ENCODE data around the gene HOXA4. TPM values are rescaled to one million over a fixed set of nuclear protein-coding genes. Genes with fewer than 3 reads are reported as not detected.

Gene HOXA4
- total RNA-seq, 1 donor = 0.72 TPM

DNA sequence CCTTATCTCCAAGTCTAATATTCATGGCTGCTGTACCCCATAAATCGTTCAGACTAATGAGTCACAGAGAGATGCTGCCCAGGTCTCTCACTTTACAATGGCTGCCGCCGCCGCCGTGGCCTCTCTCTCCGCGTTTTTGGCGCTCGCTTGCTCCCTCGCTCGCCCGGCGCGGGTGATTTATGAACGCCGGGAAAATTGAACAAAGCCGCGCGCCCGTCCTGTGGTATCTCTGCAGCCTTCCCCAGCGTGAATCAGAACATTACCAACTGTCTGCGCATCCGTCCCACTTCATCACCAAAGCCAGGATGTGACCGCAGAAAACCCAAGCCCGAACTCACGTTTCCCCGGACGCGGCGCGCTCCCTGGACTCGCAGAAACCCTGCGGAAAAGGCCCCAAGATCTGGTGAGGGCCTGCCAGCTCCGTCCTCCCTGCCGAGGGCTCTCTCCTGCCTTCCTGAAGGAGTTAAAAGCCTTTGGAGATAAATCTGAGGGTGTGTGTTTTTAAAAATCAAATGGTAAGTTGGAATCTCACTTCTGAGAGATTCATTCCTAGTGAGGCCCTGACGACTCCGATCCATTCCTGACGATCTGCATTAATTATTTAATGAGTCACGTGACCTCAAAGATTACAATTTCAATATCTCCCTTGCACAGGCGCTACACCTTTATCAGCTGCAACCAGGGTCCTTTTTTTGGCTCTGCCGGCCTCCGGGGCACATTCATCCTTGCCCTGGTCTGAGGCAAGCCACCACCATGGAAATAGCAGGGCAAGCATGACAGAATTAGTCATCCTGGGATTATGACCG lies 6.3 kb downstream of the HOXA4 start:
- peaks cover 6% of the 10 kb centered on the region for H4K20me1 ChIP-seq (ENCODE audit: insufficient read depth, low read length)
- no peak overlapping the region for H3K4me2 ChIP-seq (ENCODE audit: insufficient read depth, low read length)
- TF ChIP-seq, protein P1, sequence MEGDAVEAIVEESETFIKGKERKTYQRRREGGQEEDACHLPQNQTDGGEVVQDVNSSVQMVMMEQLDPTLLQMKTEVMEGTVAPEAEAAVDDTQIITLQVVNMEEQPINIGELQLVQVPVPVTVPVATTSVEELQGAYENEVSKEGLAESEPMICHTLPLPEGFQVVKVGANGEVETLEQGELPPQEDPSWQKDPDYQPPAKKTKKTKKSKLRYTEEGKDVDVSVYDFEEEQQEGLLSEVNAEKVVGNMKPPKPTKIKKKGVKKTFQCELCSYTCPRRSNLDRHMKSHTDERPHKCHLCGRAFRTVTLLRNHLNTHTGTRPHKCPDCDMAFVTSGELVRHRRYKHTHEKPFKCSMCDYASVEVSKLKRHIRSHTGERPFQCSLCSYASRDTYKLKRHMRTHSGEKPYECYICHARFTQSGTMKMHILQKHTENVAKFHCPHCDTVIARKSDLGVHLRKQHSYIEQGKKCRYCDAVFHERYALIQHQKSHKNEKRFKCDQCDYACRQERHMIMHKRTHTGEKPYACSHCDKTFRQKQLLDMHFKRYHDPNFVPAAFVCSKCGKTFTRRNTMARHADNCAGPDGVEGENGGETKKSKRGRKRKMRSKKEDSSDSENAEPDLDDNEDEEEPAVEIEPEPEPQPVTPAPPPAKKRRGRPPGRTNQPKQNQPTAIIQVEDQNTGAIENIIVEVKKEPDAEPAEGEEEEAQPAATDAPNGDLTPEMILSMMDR (IDR thresholded peaks at IDR 0.05; ENCODE audit: extremely low read depth, low read depth, low read length) = no peak
- H3K79me2 ChIP-seq (ENCODE audit: insufficient read depth, low read length) = peaks cover 5% of the 10 kb centered on the region
- H3K4me1 ChIP-seq (ENCODE audit: insufficient read depth, low read length) = no peaks in the 10 kb centered on the region
- H3K27ac ChIP-seq (ENCODE audit: low read depth, low read length) = no peak overlapping the region
- H3K4me3 ChIP-seq (ENCODE audit: insufficient read depth, low read length) = no peak overlapping the region
- H3K9me3 ChIP-seq (ENCODE audit: low read depth, low read length) = no peaks in the 10 kb centered on the region
- H3K36me3 ChIP-seq (ENCODE audit: insufficient read depth, low read length) = peaks cover 11% of the 10 kb centered on the region
- peak; percentile 57 for DNase-seq (ENCODE audit: insufficient read length, low spot score, missing footprints)
- H2AFZ ChIP-seq (ENCODE audit: low read length) = no peak overlapping the region
- H3K27me3 ChIP-seq (ENCODE audit: insufficient read depth, low read length) = no peaks in the 10 kb centered on the region

GRCh38 chr7:27123477-27124053 lies 7.0 kb downstream of the HOXA4 start:
- Histone ChIP-seq H3K9me3 (ENCODE audit: low read depth, low read length) (no peaks in the 10 kb centered on the region), H3K4me1 (ENCODE audit: insufficient read depth, low read length) (no peaks in the 10 kb centered on the region), H2AFZ (ENCODE audit: low read length) (no peak overlapping the region), H3K27me3 (ENCODE audit: insufficient read depth, low read length) (no peaks in the 10 kb centered on the region), H3K36me3 (ENCODE audit: insufficient read depth, low read length) (peaks cover 13% of the 10 kb centered on the region), H3K4me3 (ENCODE audit: insufficient read depth, low read length) (no peak overlapping the region), H3K4me2 (ENCODE audit: insufficient read depth, low read length) (no peak overlapping the region), H3K79me2 (ENCODE audit: insufficient read depth, low read length) (no peaks in the 10 kb centered on the region), H3K27ac (ENCODE audit: low read depth, low read length) (no peak overlapping the region), H4K20me1 (ENCODE audit: insufficient read depth, low read length) (peaks cover 6% of the 10 kb centered on the region)
- DNase-seq (ENCODE audit: insufficient read length, low spot score, missing footprints) = peak; percentile 75
- TF ChIP-seq, protein P1 (IDR thresholded peaks at IDR 0.05; ENCODE audit: extremely low read depth, low read depth, low read length) = no peak

GRCh38 chr7:27123007-27123476 lies 7.5 kb downstream of the HOXA4 start:
- Histone ChIP-seq H3K79me2 (ENCODE audit: insufficient read depth, low read length) (no peaks in the 10 kb centered on the region), H3K36me3 (ENCODE audit: insufficient read depth, low read length) (peaks cover 13% of the 10 kb centered on the region), H3K27me3 (ENCODE audit: insufficient read depth, low read length) (no peaks in the 10 kb centered on the region), H4K20me1 (ENCODE audit: insufficient read depth, low read length) (peaks cover 6% of the 10 kb centered on the region), H3K4me1 (ENCODE audit: insufficient read depth, low read length) (no peaks in the 10 kb centered on the region), H3K9me3 (ENCODE audit: low read depth, low read length) (no peaks in the 10 kb centered on the region), H3K4me3 (ENCODE audit: insufficient read depth, low read length) (no peak overlapping the region), H3K27ac (ENCODE audit: low read depth, low read length) (no peak overlapping the region), H3K4me2 (ENCODE audit: insufficient read depth, low read length) (no peak overlapping the region), H2AFZ (ENCODE audit: low read length) (no peak overlapping the region)
- peak; percentile 34 for DNase-seq (ENCODE audit: insufficient read length, low spot score, missing footprints)
- TF ChIP-seq, protein P1 (IDR thresholded peaks at IDR 0.05; ENCODE audit: extremely low read depth, low read depth, low read length) = no peak
